GM23338 (cell line): ENCODE results near the gene IMMP2L. TPM values are rescaled to one million over a fixed set of nuclear protein-coding genes. Genes with fewer than 3 reads are reported as not detected.

Experiments
- ATAC-seq: fragments of 200-7000 bp; cut with Tn5 transposase; 3 replicates; pipeline ENCODE4 v1.9.1; 2020
- DNase-seq: peaks from one replicate; pipeline ENCODE4 v3.0.0-alpha.2; 2015; ENCODE audit warnings: low spot score
- H2AFZ ChIP-seq: fragments of 200-600 bp; sonication (generic); 2 replicates; pipeline ENCODE4 v1.8.0; 2016; ENCODE audit warnings: antibody characterized with exemption, mild to moderate bottlenecking, moderate library complexity
- H3F3A ChIP-seq: fragments of 200-600 bp; sonication (generic); replicated peaks from 2 replicates; pipeline ENCODE4 v1.8.0; 2017; ENCODE audit warnings: antibody characterized with exemption, mixed run types, low read depth
- H3K27ac ChIP-seq: fragments of 200-600 bp; sonication (generic); 2 replicates; pipeline ENCODE4 v1.6.1; 2016; ENCODE audit warnings: low read depth
- H3K27me3 ChIP-seq: fragments of 200-600 bp; sonication (generic); 2 replicates; pipeline ENCODE4 v1.8.0; 2016; ENCODE audit warnings: mild to moderate bottlenecking, mixed run types, moderate library complexity; ENCODE audit not compliant: insufficient read depth
- H3K36me3 ChIP-seq: fragments of 200-600 bp; sonication (generic); 2 replicates; pipeline ENCODE4 v1.8.0; 2016; ENCODE audit warnings: mild to moderate bottlenecking; ENCODE audit not compliant: insufficient read depth
- H3K4me1 ChIP-seq: fragments of 200-600 bp; sonication (generic); 2 replicates; pipeline ENCODE4 v1.8.0; 2016; ENCODE audit warnings: mild to moderate bottlenecking, moderate library complexity; ENCODE audit not compliant: insufficient read depth
- H3K4me2 ChIP-seq: fragments of 200-600 bp; sonication (generic); 2 replicates; pipeline ENCODE4 v1.7.1; 2017; ENCODE audit warnings: mixed run types
- H3K4me3 ChIP-seq: fragments of 200-600 bp; sonication (generic); 2 replicates; pipeline ENCODE4 v1.6.1; 2016; ENCODE audit warnings: mixed run types
- H3K79me2 ChIP-seq: fragments of 200-600 bp; sonication (generic); replicated peaks from 2 replicates; pipeline ENCODE4 v1.8.0; 2017; ENCODE audit warnings: mild to moderate bottlenecking; ENCODE audit not compliant: insufficient read depth
- H3K9me2 ChIP-seq: fragments of 200-600 bp; sonication (generic); 2 replicates; pipeline ENCODE4 v1.8.0; 2017; ENCODE audit not compliant: insufficient read depth
- H4K20me1 ChIP-seq: fragments of 200-600 bp; sonication (generic); replicated peaks from 2 replicates; pipeline ENCODE4 v1.8.0; 2017; ENCODE audit warnings: mild to moderate bottlenecking; ENCODE audit not compliant: insufficient read depth
- H3K27ac Mint-ChIP-seq: 2 replicates; pipeline ENCODE4 v1.8.0; 2020; ENCODE audit warnings: inconsistent platforms, mild to moderate bottlenecking, moderate library complexity, mixed read lengths
- H3K27me3 Mint-ChIP-seq: 3 replicates; pipeline ENCODE4 v1.8.0; 2022; ENCODE audit warnings: low read depth, mild to moderate bottlenecking, moderate library complexity, mixed read lengths, inconsistent platforms; ENCODE audit not compliant: insufficient read depth, poor library complexity
- H3K36me3 Mint-ChIP-seq: 3 replicates; pipeline ENCODE4 v1.8.0; 2021; ENCODE audit warnings: low read depth, mild to moderate bottlenecking, inconsistent platforms, moderate library complexity, mixed read lengths
- H3K4me1 Mint-ChIP-seq: 3 replicates; pipeline ENCODE4 v1.8.0; 2020; ENCODE audit warnings: mild to moderate bottlenecking, inconsistent platforms, mixed read lengths
- H3K4me3 Mint-ChIP-seq: 3 replicates; pipeline ENCODE4 v1.8.0; 2021; ENCODE audit warnings: moderate library complexity, mild to moderate bottlenecking, inconsistent platforms, mixed read lengths
- H3K9me3 Mint-ChIP-seq: 3 replicates; pipeline ENCODE4 v1.8.0; 2020; ENCODE audit warnings: moderate library complexity, mild to moderate bottlenecking, inconsistent platforms, mixed read lengths
- CREB1 ChIP-seq: fragments of 250-450 bp; sonication (Bioruptor Pico); IDR thresholded peaks from 2 replicates; pipeline ENCODE4 v1.5.0; 2020; ENCODE audit warnings: low read depth, mild to moderate bottlenecking, moderate library complexity
- CTCF ChIP-seq, 2 experiments: fragments of 200-600 bp in 1 of 2; sonication (generic) in 1 of 2; conservative IDR thresholded peaks; 2 replicates each; pipeline versions ENCODE4 v1.5.1 to v1.6.1; 2016 to 2017; ENCODE audit warnings: antibody characterized with exemption in 2 of 2, low read depth in 2 of 2, mild to moderate bottlenecking in 2 of 2, moderate library complexity in 1 of 2
- ETS1 ChIP-seq: IDR thresholded peaks from 2 replicates; pipeline ENCODE4 v1.6.1; 2016; ENCODE audit warnings: antibody characterized with exemption
- EZH2 ChIP-seq: fragments of 200-600 bp; sonication (generic); IDR thresholded peaks from one replicate; pipeline ENCODE4 v1.8.0; 2017; ENCODE audit warnings: antibody characterized with exemption, mild to moderate bottlenecking, low read depth; ENCODE audit not compliant: unreplicated experiment
- EZH2phosphoT487 ChIP-seq: fragments of 200-600 bp; sonication (generic); IDR thresholded peaks from one replicate; pipeline ENCODE4 v1.8.1; 2018; ENCODE audit warnings: antibody characterized with exemption; ENCODE audit not compliant: unreplicated experiment
- JUNB ChIP-seq: IDR thresholded peaks from one replicate; pipeline ENCODE4 v1.6.1; 2016; ENCODE audit warnings: antibody characterized with exemption; ENCODE audit not compliant: unreplicated experiment
- NANOG ChIP-seq: IDR thresholded peaks from 2 replicates; pipeline ENCODE4 v1.6.1; 2016; ENCODE audit warnings: antibody characterized with exemption, borderline replicate concordance
- POLR2AphosphoS5 ChIP-seq: IDR thresholded peaks from 2 replicates; pipeline ENCODE4 v1.6.1; 2016; ENCODE audit warnings: antibody characterized with exemption, low read depth
- REST ChIP-seq: IDR thresholded peaks from one replicate; pipeline ENCODE4 v1.6.1; 2018; ENCODE audit warnings: antibody characterized with exemption; ENCODE audit not compliant: unreplicated experiment
- STAT1 ChIP-seq: IDR thresholded peaks from one replicate; pipeline ENCODE4 v1.6.1; 2016; ENCODE audit warnings: antibody characterized with exemption; ENCODE audit not compliant: unreplicated experiment
- ZNF114 ChIP-seq: fragments of 250-450 bp; sonication (Bioruptor Pico); IDR thresholded peaks from 2 replicates; pipeline ENCODE4 v1.5.0; 2020; ENCODE audit warnings: mild to moderate bottlenecking, moderate library complexity
- ZNF331 ChIP-seq: fragments of 250-450 bp; sonication (Bioruptor Pico); IDR thresholded peaks from 2 replicates; pipeline ENCODE4 v1.5.0; 2020; ENCODE audit warnings: low read depth, mild to moderate bottlenecking, moderate library complexity
- ZNF462 ChIP-seq: fragments of 250-450 bp; sonication (Bioruptor Pico); IDR thresholded peaks from 2 replicates; pipeline ENCODE4 v1.5.0; 2020; ENCODE audit warnings: mild to moderate bottlenecking, moderate library complexity
- polyA plus RNA-seq: library from polyadenylated mRNA; unstranded; fragments of >200 nt; fragmentation: Nextera tagmentation; extraction: Ambion mirVana; gene quantifications from 2 replicates; pipeline ENCODE4 v1.2.1, GENCODE V29; 2016
- total RNA-seq: library from RNA; depleted of rRNA; stranded (reverse); fragments of >200 nt; shearing (Covaris generic); gene quantifications from 2 replicates; pipeline ENCODE4 v1.2.3, GENCODE V29; 2014

Gene IMMP2L
- total and polyA plus RNA-seq, 2 experiments from 2014 or later = 7.3 to 14.0 TPM

- H2AFZ ChIP-seq = no peak overlapping the region
- H3K9me2 ChIP-seq = no peaks in the 10 kb centered on the region
- no peaks in the 10 kb centered on the region for H3K27me3 ChIP-seq
- no peak overlapping the region for H3K4me3 ChIP-seq
- H3K36me3 ChIP-seq = no peaks in the 10 kb centered on the region
- no peak overlapping the region for H3K4me2 ChIP-seq
- no peak for TF ChIP-seq EZH2
- TF ChIP-seq STAT1 = no peak
- TF ChIP-seq NANOG = no peak
- no peak for TF ChIP-seq REST
- no peak for TF ChIP-seq EZH2phosphoT487
- no peak for TF ChIP-seq ZNF462 (CRISPR knock-in tag)
- TF ChIP-seq CTCF (conservative IDR thresholded peaks at IDR 0.05; ENCODE audit: low read depth in 2 of 2) = no peak
- no peak for TF ChIP-seq CREB1
- TF ChIP-seq JUNB = no peak
- TF ChIP-seq POLR2AphosphoS5 = no peak
- no peak for TF ChIP-seq ETS1
- TF ChIP-seq ZNF114 (CRISPR knock-in tag) = no peak
- TF ChIP-seq ZNF331 (CRISPR knock-in tag) = no peak
- no peaks in the 10 kb centered on the region for H4K20me1 ChIP-seq
- no peak for DNase-seq
- no peaks in the 10 kb centered on the region for H3K36me3 Mint-ChIP-seq
- ATAC-seq = no peak
- H3K9me3 Mint-ChIP-seq = no peaks in the 10 kb centered on the region
- no peak overlapping the region for H3K27ac ChIP-seq
- H3K27me3 Mint-ChIP-seq = no peaks in the 10 kb centered on the region
- H3K4me1 Mint-ChIP-seq = no peaks in the 10 kb centered on the region
- H3K4me3 Mint-ChIP-seq = no peak overlapping the region
- H3F3A ChIP-seq = no peaks in the 10 kb centered on the region
- peaks cover 4% of the 10 kb centered on the region; the same call in 1 of the 2 replicates for H3K4me1 ChIP-seq
- no peaks in the 10 kb centered on the region for H3K79me2 ChIP-seq
- H3K27ac Mint-ChIP-seq = no peak overlapping the region
Observed at GRCh38 chr7:111173990-111174389, 388.3 kb downstream of the IMMP2L start.
